BE2C (cell line): ENCODE results near the gene GSG1L.

ENCODE experiments used
- DNase-seq: peaks from one replicate; pipeline ENCODE4 v3.0.0-alpha.2; 2020
- H3K27me3 ChIP-seq: fragments of 250-450 bp; sonication (Bioruptor Pico); 2 replicates; pipeline ENCODE4 v1.5.1; 2020; ENCODE audit warnings: mild to moderate bottlenecking
- H3K36me3 ChIP-seq: fragments of 250-450 bp; sonication (Bioruptor Pico); 2 replicates; pipeline ENCODE4 v1.5.1; 2020; ENCODE audit warnings: mild to moderate bottlenecking
- H3K4me1 ChIP-seq: fragments of 250-450 bp; sonication (Bioruptor Pico); 2 replicates; pipeline ENCODE4 v1.5.1; 2020
- H3K4me3 ChIP-seq: 2 replicates; pipeline ENCODE4 v1.5.1; 2011; ENCODE audit warnings: low read depth, low read length
- H3K9me3 ChIP-seq: fragments of 250-450 bp; sonication (Bioruptor Pico); 2 replicates; pipeline ENCODE4 v1.5.1; 2020
- TF ChIP-seq, protein P1 (sequence below): IDR thresholded peaks from 2 replicates; pipeline ENCODE4 v1.5.1; 2012; ENCODE audit warnings: mild to moderate bottlenecking, low read depth, low read length

The GSG1L gene

DNA sequence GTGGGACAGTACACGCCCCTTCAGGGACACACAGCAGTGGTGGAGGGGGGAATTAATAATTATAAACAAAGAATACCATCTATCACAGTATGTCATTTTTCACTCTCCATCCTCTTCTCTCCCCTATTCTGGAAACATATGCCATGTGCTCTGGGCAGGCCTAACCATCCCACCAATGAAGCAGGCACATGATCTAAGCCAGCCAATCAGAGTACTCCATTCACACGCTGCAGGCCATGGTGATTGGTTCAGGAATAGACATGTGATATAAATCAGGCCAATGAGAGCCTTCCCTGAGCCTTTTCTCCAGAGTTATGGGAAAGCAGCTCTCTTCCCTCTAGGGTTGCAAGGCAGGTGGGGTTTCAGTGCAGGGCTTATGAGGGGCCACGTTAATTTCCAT is 36.5 kb downstream of the GSG1L start:
- H3K4me1 ChIP-seq, result no peaks in the 10 kb centered on the region
- no peaks in the 10 kb centered on the region for H3K9me3 ChIP-seq
- no peak for DNase-seq

DNA sequence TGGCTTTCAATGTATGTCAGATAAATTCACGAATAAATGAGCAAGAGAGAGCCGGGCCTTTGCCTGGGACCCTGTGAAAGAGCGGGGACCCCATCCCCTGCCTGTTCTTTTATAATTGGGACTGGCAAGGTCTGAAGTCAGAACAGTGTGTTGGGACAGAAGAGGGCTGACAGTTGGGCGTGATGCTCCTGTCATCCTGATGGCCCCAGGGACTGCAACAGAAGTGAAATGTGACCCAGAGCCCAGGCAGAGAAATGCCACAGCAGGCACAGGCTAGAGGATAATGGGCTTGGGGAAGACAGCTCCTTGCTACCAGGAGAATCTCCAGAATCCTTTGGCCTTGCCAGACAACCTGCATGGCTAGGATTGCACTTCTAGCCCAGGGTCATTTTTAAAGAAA is 37.9 kb downstream of the GSG1L start:
- H3K4me1 ChIP-seq, result no peaks in the 10 kb centered on the region
- no peaks in the 10 kb centered on the region for H3K27me3 ChIP-seq
- no peaks in the 10 kb centered on the region for H3K9me3 ChIP-seq
- H3K4me3 ChIP-seq, result no peak overlapping the region
- H3K36me3 ChIP-seq, result no peaks in the 10 kb centered on the region
- no peak for DNase-seq
- TF ChIP-seq, protein P1, sequence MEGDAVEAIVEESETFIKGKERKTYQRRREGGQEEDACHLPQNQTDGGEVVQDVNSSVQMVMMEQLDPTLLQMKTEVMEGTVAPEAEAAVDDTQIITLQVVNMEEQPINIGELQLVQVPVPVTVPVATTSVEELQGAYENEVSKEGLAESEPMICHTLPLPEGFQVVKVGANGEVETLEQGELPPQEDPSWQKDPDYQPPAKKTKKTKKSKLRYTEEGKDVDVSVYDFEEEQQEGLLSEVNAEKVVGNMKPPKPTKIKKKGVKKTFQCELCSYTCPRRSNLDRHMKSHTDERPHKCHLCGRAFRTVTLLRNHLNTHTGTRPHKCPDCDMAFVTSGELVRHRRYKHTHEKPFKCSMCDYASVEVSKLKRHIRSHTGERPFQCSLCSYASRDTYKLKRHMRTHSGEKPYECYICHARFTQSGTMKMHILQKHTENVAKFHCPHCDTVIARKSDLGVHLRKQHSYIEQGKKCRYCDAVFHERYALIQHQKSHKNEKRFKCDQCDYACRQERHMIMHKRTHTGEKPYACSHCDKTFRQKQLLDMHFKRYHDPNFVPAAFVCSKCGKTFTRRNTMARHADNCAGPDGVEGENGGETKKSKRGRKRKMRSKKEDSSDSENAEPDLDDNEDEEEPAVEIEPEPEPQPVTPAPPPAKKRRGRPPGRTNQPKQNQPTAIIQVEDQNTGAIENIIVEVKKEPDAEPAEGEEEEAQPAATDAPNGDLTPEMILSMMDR, result no peak

More for the DNA sequence above, 36.5 kb downstream of the GSG1L start:
- H3K27me3 ChIP-seq, result no peaks in the 10 kb centered on the region
- TF ChIP-seq, protein P1, result no peak
- H3K36me3 ChIP-seq, result no peaks in the 10 kb centered on the region
- H3K4me3 ChIP-seq, result no peak overlapping the region

DNA sequence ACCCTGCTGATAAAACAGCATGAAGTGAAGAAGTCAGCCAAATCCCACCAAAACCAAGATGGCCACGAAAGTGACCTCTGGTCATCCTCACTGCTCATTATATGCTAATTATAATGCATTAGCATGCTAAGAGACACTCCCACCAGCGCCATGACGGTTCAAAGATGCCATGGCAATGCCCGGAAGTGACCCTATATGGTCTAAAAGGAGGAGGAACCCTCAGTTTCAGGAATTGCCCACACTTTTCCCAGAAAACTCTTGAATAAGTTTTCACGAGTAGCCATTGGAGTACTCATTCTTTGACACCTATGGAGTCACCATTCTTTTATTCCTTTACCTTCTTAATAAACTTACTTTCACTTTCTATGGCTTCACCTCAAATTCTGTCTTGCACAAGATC is 44.3 kb downstream of the GSG1L start:
- Histone ChIP-seq H3K4me3 (no peak overlapping the region), H3K36me3 (no peaks in the 10 kb centered on the region), H3K9me3 (no peaks in the 10 kb centered on the region), H3K27me3 (0 out of 2 replicates have a peak, but pooled peaks cover 2% of the 10 kb centered on the region), H3K4me1 (no peaks in the 10 kb centered on the region)
- no peak for DNase-seq
- TF ChIP-seq, protein P1, result no peak

DNA sequence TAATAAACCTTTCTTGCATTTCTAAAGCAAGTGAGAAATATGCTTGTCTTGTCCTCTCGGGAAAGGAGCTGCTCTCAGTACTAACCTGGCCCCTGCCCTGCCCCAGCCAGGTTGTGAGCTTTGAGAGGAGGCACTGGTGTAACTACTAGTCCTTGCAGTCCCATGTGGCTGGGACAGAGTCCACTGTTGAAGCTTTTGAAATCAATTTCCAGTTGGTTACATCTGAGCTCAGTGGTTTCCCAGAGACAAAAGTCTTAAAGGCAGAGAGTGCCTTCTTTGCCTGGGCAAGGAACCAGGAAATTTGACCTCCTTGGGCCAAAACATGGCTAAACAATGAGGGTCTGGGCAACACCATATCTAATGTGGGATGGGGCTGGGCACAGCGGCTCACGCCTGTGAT is 48.7 kb downstream of the GSG1L start:
- TF ChIP-seq, protein P1, result no peak
- no peaks in the 10 kb centered on the region for H3K4me1 ChIP-seq
- H3K27me3 ChIP-seq, result 0 out of 2 replicates have a peak, but pooled peaks cover 2% of the 10 kb centered on the region

DNA sequence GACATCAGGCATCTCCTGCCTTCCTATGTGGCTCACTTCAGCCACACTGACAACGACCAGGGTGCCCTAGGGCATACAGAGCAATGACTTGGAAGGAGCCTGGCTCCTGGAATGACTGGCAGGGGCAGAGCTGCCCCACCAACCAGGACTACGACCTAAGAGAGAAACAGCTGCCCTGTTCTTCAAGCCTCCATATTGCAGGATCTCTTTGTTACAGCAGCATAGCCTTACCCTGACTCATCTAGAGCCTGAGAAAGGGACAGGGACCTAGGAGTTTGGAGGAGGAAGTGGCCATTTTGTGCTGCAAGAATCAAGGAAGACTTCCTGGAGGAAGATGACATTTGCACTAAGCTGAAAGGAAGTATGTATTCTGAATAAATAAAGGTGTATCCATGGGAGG is 49.6 kb downstream of the GSG1L start:
- Histone ChIP-seq H3K36me3 (no peaks in the 10 kb centered on the region), H3K9me3 (no peaks in the 10 kb centered on the region), H3K27me3 (0 out of 2 replicates have a peak, but pooled peaks cover 2% of the 10 kb centered on the region), H3K4me1 (no peaks in the 10 kb centered on the region), H3K4me3 (no peak overlapping the region)
- TF ChIP-seq, protein P1, result no peak
- DNase-seq, result no peak

More for the DNA sequence above, 48.7 kb downstream of the GSG1L start:
- Histone ChIP-seq H3K9me3 (no peaks in the 10 kb centered on the region), H3K36me3 (no peaks in the 10 kb centered on the region), H3K4me3 (no peak overlapping the region)
- no peak for DNase-seq

DNA sequence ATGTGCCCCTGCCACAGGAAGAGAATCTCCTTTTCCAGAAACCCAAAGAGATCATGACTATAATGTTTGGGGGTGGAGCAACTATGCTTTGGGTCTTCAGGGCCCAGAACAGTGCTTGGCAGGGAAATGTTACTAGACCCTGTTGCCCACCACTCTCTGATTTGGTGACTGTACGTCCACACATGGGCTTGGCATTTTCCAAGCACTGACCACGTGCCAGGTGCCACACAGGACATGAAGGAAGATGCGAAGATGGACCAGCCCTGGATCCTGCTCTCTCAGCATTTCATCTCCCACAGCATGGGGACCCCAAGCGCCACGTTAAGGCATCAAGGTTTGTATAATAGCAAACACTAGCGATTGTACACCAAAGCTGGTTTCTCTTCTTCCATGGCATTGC is 50.1 kb downstream of the GSG1L start:
- Histone ChIP-seq H3K36me3 (no peaks in the 10 kb centered on the region), H3K4me3 (no peak overlapping the region), H3K9me3 (no peaks in the 10 kb centered on the region), H3K27me3 (0 out of 2 replicates have a peak, but pooled peaks cover 2% of the 10 kb centered on the region), H3K4me1 (no peaks in the 10 kb centered on the region)
- no peak for DNase-seq
- TF ChIP-seq, protein P1, result no peak
